Muscle of arm (tissue), 14 donors: ENCODE results near the gene NIPAL4. TPM values are rescaled to one million over a fixed set of nuclear protein-coding genes. Genes with fewer than 3 reads are reported as not detected.
A peak's percentile ranks its signal among the peaks of the same experiment; 100 is the strongest.
"Not testable (repeated sequence)": the region's sequence is repeated elsewhere in the genome, so short reads cannot be mapped to it uniquely, and the experiment has no call there.

ENCODE experiments used
- DNase-seq: peaks from one replicate; pipeline ENCODE4 v3.0.0-alpha.2; 2013
- long read RNA-seq, 11 donors: transcript quantifications; one replicate each; lab custom pipeline, GENCODE V29; 2026
- polyA plus RNA-seq, 12 donors: library from polyadenylated mRNA; unstranded; fragments of 120-200 nt; gene quantifications; one replicate each; pipeline ENCODE4 v1.2.1, GENCODE V29; 2013; ENCODE audit not compliant: insufficient read length in 12 of 12

NIPAL4 gene
- 1 to 10 TPM in 3 of 12 donors, under 1 TPM in 7, not detected in 2; 0.05 to 6.1 (median 0.33) TPM for polyA plus RNA-seq
- long read RNA-seq, donor 1, partial matches to known transcripts: 0 of 2 reads
- long read RNA-seq, donor 1, other reads (novel, unspliced or antisense): 0 of 2 reads
- long read RNA-seq, donor 2: 0 reads
- long read RNA-seq, donor 3, partial matches to known transcripts: 0 of 1 reads
- long read RNA-seq, donor 3, other reads (novel, unspliced or antisense): 0 of 1 reads
- long read RNA-seq, donor 4: 0 reads
- long read RNA-seq, donor 5: 0 reads
- long read RNA-seq, donor 6: 0 reads
- long read RNA-seq, donor 7: 0 reads
- long read RNA-seq, donor 8: 0 reads
- long read RNA-seq, donor 9: 0 reads
- long read RNA-seq, donor 10: 0 reads
- long read RNA-seq, donor 11: 0 reads

DNA sequence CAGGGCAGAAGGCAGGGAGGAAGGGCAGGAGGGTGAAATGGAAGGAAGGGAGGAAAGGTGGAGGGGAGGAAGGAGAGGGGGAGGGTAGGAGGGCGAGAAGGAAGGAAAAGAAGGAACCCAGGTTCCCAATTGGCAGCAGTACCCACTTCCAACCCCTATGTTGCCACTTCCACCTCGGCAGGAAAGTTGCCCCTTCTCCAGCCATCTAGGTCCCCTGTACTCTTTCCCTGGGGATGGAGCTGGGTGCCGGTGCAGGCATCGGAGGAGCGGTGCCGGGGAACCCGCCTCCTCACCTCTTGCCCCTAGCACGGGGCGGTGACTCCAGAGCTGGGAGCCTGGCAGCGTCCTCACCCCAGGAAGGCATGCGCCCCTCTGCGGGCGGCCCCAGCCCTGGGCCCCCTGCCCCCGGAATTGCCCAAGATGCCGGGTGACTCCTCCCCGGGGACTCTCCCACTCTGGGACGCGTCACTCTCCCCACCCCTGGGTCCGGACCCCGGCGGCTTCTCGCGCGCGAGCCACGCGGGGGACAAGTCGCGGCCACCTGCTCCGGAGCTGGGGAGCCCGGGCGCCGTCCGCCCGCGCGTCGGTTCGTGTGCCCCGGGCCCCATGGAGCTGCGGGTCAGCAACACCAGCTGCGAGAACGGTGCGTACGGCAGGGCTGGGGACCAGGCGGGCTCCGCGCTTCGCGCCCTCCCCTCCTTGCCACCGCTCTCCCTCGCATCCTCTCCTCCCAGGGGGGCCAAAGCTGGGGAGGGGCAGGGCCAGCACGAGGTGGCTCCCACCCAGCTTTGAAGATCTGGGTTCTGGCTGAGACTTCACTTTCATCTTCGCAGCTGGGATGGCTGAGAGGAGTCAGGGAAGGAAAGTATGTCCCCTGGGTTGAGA is at the start of gene NIPAL4:
Gene NIPAL4, plus strand, starts transcription at position 499 of the 885 bp plus-strand sequence. Its CDS starts 108 bp downstream, at position 607.
- no peak for DNase-seq

DNA sequence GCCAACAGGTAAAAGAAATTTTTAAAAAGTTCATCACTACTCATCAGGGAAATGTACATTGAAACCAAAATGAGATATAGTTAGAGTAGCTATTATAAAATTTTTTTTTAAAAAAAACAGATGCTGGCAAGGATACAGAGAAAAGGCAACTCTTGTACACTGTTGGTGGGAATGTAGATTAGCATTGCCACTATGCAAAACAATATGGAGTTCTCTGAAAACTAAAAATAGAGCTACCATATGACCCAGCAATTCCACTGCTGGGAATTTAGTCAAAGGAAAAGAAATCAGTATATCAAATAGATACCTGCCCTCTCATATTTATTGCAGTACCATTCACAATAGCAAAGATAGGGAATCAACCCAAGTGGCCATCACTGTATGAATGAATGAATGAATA is 44.2 kb upstream of the NIPAL4 start:
- DNase-seq: no peak

DNA sequence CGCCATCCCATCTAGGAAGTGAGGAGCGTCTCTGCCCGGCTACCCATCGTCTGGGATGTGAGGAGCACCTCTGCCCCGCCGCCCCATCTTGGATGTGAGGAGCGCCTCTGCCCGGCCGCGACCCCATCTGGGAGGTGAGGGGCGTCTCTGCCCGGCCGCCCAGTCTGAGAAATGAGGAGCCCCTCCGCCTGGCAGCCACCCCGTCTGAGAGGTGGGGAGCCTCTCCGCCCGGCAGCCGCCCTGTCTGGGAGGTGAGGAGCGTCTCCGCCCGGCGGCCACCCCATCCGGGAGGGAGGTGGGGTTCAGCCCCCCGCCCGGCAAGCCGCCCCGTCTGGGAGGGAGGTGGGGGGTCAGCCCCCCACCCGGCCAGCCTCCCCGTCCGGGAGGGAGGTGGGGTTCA is 40.5 kb upstream of the NIPAL4 start:
- not testable (repeated sequence) for DNase-seq

DNA sequence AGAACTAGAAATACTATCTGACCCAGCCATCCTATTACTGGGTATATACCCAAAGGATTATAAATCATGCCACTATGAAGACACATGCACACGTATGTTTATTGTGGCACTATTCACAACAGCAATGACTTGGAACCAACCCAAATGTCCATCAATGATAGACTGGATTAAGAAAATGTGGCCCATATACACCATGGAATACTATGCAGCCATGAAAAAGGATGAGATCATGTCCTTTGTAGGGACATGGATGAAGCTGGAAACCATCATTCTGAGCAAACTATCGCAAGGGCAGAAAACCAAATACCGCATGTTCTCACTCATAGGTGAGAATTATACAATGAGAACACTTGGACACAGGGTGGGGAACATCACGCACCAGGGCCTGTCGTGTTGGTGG is 30.1 kb upstream of the NIPAL4 start:
- DNase-seq: not testable (repeated sequence)

DNA sequence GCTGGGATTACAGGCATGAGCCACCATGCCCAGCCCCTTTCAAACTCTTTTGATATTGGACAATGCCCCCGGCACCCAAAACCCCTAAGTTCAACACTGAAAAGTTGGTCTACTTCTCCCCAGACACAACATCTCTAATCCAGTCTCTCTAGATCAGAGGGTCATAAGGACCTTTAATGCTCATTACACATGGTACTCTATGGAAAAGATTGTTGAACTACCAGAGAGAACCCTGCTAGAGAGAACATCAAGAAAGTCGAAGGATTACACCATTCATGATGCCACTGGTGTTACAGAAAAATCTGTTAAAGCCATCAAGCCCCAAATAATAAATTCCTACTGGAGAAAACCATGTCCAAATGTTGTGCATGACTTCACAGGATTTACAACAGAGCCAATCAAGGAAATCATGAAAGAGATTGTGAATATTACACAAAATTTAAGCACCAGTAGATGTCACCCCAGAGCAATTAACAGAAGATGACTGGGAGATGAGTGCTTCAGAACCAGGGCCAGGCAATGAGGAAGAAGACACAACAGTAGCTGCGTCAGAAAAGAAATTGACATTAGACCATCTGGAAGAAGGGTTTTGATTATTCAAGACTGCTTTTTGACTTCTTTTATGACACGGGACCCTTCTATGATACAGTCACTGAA is 28.3 kb upstream of the NIPAL4 start:
- DNase-seq: peak; percentile 52

DNA sequence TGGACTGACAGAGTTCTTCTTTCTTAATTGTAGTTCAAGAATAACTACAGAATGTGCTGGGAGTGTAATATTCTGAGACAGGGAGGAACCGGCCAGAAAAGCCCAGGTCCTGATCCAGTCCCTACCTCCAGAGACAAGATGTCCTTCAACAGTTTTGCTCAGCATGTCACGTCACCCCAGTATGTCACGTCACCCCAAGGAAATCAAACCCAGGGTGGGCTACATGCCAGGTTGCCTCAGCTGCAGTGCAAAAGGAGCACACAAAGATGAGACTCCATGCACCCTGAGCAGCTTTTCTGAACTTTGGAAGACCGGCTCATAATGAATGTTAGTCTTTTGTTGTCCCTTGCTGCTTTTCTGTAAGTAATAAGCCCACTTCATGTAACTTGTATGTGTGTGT is 25.9 kb upstream of the NIPAL4 start:
- no peak for DNase-seq

DNA sequence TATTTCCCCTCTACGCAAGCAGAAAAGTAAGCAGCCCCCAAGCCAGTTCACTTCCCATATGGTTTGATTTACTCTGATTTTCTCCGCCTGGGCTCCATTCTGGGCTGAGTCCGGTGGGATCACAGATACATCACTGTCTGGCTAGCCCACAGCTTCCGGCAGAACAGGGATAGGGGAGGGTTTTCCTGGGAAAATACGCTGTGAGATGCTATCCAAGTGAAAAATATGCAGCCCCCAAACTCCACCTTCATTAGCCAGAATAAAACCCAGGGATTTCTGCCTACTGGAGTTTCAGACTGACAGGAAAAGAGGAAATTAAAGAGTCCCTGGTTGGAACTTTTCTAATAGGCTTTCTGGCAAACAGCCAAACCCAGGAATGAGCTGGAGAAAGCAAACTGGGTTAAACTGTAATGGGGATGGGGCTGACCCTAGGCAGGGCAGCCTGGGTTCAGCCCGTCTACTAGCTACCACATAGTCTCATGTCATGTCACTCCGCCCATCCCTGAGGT is 16.9 kb upstream of the NIPAL4 start:
- DNase-seq: peak; percentile 84

DNA sequence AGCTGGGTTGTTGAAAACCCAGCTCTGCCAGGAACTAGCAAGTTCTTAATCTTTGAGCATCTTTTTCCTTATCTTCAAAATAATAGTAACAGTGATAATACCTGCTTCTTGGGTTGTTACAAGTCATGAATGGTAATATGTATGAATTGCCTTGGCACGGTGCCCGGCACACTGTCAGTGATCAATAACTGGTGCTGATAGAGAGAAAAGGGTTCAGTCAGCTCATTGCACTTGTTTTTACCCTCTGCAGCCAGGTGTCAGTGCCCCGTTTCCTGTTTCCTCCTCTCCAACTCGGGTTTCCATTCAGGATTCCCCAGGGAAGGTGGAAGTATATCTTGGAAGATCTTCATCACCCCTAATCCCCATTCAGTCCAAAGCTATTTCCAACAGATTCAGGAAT is 15.8 kb upstream of the NIPAL4 start:
- DNase-seq: no peak

DNA sequence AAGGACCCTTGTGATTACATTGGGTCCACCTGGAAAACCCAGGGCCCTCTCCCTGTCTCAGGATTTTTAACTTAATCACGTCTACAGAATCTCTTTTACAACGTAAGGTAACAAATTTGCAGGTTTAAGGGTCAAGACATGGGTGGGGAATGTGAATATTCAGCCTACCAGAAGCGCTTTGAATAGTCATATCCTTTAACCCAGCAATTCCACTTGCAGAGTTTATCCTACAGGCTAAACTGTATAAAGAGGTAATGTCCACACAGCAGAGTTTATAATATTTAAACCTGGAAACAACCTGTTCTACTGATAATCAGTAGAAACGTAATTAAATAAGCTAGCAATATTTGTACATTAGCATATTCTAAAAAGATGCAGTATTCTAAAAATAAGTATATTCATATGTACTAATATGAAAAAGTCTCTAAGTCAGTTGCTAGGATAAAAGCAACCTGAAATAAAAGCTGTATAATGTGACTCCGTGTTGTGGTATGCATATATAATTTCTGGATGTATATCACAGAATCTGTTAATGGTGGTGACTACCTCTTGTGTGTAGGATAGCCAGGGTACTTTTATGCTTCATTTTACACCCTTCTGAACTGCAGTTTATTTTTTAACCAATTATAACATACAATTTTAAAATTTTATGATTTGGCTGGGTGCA is 14.1 kb upstream of the NIPAL4 start:
- no peak for DNase-seq

DNA sequence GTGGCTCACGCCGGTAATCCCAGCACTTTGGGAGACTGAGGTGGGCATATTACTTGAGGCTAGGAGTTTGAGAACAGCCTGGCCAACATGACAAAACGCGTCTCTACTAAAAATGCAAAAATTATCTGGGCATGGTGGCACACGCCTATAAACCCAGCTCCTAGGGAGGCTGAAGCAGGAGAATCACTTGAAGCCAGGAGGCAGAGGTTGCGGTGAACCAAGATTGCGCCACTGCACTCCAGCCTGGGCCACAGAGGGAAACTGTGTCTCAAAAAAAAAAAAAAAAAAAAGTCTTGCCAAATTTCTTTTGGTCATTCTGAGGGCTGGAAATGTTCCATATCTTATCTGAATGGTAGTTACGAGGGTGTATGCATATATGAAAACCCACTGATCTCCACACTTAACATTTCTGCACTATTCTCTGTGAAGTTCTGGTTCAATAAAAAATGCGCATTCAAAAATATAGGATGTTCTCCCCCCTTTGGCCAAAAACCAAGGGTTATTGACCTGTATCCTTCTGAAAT is 13.5 kb upstream of the NIPAL4 start:
- no peak for DNase-seq

DNA sequence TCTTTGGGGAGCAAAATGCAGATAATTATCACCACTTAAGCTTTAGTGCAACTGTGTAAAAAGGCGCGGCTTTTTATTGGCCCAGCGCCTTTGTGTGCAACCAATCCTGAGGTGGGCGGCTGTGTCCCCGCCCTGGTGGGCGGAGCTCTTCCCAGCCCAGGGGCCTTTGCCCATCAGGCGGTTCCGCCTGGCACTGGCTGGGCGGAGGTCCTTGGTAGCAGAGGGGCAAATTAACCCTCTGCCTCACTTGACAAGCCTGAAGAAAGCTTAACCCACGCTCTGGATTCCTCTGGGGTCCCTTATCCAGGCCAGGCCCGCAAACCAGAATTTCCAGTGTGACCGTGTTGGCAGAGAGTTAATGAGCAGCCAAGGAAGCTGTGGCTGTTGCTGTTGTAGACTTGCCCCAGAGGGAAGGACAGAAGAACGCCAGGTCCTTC is 12.8 kb upstream of the NIPAL4 start:
- no peak for DNase-seq

DNA sequence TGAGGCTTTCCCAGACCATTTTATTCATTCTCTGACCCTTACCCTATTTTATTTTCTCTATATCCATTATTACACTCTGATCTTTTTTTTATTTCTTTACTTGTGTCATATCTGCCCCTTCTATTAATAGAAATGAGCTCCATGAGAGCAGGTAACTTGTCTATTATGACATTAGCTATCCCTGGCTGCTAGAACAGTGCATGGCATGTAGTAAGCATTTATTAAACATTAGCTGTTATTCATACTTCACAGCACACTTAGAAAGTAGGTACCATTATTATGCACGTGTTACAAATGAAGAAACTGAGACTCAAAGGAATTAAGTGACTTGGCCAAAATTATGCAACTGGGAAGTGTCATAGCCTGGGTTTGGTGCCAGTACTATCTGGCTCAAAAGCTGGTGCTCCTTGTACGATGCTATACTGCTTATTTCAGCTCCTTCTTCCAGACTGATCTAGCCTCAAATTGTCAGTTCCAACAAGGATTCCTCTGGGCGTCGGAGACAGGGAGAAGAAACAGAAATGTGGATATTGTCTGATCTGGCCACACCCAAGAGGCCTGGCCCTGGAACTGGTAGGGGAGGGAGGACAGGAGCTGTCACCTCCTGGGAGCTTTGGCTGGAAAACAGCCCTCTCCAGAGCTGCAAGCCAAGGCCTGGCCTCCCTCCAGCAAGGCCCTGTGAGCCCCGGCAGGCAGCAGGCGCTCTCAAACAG is 10.8 kb upstream of the NIPAL4 start:
- DNase-seq: no peak

DNA sequence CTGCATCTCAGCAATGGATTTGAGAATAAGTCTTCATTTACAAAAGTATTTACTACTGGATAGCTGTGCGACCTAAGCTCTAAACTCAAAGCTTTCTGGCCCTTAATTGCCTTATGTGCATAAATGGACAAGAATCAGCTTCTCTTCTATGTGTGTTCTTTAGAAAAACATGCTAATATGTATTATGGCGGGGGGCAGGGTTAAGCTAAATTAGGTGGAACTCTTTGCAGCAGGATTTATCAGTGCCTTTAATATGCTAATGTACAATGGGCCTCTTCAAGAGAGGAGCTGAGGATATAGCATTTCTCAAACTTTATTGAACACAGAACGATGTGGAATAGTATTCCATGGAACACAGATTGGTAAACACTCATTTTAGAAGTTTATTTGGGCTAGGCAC is 10.0 kb upstream of the NIPAL4 start:
- no peak for DNase-seq

DNA sequence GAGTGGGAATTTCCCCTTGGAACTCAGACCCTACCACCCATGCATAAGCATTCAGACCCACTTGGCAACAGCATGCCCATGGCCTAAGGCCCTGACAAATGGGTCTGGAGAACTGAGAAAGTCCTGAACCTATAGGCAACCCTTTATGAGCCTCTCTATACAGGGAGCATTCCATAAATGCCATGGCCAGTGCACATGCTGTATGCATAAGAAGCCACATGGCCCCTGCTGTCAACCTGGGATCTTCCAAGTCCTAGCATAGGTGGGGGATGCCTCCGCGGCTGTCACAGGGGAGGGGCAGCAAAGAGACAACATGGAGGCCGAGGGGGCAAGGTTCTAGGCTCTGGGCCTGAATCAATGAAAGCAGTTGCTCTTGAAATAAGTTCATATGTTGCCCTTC is 8.2 kb upstream of the NIPAL4 start:
- no peak for DNase-seq

DNA sequence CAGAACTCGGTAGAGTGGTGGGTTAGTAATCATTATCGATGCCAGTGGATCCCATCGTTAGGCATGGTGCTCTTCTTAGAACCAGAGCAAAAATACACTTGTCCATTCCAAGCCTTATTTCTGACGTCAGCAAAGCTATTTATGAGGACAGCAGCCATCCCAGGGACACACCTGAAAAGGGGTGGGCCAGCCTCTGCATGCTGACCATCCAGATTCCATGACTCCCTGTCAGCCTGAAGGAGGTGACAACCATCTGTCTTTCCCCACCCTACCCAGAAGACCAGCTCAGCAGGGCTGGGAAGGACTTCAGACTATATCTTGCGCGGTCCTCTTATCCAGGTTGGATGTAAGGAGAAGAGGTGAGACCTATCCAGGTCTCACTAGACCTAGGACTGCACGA is 5.7 kb upstream of the NIPAL4 start:
- DNase-seq: no peak

DNA sequence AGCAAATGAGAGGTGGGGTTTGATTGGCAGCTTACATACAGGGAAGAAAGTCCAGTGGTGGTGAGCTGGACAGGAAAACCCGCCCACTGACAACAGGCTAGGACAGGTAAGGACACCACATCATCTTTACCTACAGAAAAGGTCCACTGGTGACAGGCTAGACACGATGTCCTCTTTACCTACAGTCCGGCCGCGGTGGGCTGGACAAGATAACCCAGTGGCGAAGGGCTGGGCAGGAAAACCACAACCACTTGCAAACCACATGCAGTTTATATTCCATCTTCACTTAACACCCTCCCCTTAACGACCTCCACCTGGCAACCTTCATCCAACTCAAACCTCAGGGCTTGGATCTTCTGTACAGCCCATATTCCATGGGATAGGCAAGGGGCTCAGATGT is 5.0 kb upstream of the NIPAL4 start:
- no peak for DNase-seq

DNA sequence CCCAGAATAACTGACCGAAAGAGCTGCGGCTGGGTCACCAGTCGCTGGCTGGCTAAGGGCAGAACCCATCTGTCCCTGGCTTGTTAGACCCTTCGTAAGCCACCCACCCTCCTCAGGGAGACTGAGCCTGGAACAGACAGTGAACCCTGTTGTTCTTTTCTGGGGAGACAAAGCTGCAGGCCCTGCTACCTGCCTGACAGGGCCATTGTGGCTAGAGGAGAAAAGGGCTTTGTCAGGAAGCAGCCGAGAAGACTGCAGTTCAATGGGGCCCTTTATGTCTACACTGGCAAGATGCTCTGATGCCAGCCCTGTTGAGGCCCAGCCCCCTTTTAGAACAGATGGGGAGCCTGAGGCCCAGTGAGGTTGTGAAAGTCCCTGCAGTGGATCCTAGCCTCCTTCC is 3.7 kb upstream of the NIPAL4 start:
- no peak for DNase-seq

DNA sequence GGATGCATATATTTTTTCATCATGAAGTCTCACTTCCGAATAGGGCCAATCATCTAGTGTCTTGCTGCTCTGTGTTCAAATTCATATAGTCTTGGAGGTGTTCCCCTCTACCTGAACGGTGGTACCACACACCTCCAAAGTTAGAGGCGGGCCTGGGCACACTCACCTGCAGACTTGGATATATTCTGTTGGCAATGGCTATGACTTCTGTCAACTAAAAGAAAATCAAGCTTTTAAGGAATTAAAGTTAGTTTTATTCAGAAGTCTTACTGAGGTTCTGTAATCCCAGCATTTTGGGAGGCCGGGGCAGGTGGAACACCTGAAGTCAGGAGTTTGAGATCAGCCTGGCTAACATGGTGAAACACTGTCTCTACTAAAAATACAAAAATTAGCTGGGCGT is 2.6 kb upstream of the NIPAL4 start:
- DNase-seq: no peak

DNA sequence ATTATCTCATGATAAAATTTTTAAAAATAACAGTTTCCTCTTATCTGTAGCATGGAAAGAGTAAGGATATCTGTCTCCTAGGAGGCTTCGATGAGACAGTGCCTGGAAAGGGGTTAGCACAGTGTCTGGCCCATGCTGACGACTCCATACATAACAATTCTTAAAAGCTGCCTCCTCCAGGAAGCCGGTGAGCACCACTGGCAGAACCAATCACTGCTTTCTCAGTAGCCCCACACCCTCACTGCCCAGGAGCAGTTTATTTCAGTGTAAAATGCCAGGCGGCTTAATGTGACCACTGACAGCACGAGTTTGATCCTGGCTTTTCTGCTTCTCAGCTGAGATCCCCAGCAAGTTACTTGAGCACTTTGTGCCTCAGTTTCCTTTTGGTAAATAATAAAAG is 1.2 kb upstream of the NIPAL4 start:
- DNase-seq: no peak

DNA sequence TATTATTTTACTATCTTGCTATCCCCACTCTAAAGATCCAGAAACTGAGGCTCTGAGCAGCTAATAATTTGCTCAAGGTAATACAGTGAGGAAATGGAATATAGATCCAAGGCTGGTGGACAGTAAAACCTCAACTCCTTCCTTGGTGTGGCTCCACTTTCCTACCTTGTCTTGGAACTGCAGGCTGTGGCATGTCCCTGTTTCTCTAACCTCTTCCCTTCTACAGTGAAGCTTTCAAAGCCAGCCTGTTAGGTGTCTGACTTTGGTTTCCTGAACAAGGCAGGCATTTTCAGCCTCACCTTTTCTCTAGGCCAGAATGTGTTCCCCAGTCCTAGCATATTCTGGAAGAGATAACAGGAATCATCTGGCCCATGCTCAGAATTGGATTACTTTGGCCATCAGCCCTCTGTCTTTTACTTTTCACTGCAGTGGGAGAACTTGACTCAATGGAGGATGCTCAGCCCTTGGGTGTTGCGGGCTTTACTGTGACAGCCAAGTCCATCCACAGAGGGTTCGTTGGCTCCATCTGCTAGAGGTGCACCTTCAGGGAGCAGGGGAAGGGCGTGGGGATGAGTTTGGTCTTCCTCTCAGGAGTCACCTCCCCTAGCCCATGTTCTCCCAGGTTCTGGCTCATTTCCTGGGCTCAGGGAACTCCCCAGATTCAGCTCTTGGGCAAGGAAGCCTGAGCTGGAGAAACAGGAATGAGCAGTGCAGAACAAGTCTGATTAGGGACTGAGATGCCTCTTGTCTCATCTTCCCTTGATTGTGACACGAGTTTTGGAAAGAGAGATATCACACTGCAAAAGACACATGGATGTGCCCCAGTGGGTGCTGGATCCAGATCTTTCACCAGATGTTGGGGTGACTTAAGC is 1.1 kb downstream of the NIPAL4 start:
- DNase-seq: no peak
